ENCODE measurements around the gene KIAA0586. TPM values are rescaled to one million over a fixed set of nuclear protein-coding genes. Genes with fewer than 3 reads are reported as not detected.

Gene KIAA0586
- total and polyA plus RNA-seq, 10 of the 15 experiments (the other 5 are each of a cell fraction or from before 2014, with no cell fraction given), result 7.1 to 27.6 (median 19.1) TPM

GRCh38 chr14:58571769-58572472 lies 144.4 kb downstream of the KIAA0586 start:
- Histone ChIP-seq H4K20me1 (ENCODE audit: control insufficient read depth, insufficient read depth) (no peaks in the 10 kb centered on the region), H3K36me3 (ENCODE audit: control insufficient read depth in 2 of 2, insufficient read depth in 2 of 2, low read length in 1 of 2) (no peaks in the 10 kb centered on the region), H3K27ac (ENCODE audit: control insufficient read depth, insufficient read depth) (no peak overlapping the region), H3K4me3 (no peak overlapping the region), H2AFZ (ENCODE audit: control insufficient read depth, low read depth, low read length) (no peak overlapping the region; the same call in 1 of the 2 replicates), H3K79me2 (ENCODE audit: control insufficient read depth, insufficient read depth, low read length) (no peaks in the 10 kb centered on the region), H3K9me3 (replicated peaks; ENCODE audit: control insufficient read depth, insufficient read depth, low read length) (no peaks in the 10 kb centered on the region), H3K9ac (ENCODE audit: control insufficient read depth, insufficient read depth, low read length) (no peak overlapping the region), H3K4me2 (ENCODE audit: control insufficient read depth, insufficient read depth) (no peak overlapping the region), H3K27me3 (replicated peaks in 1 of 2; ENCODE audit: control insufficient read depth in 2 of 2, insufficient read depth in 2 of 2, low read length in 1 of 2) (no peaks in the 10 kb centered on the region), H3K4me1 (ENCODE audit: control insufficient read depth, insufficient read depth, low read length) (no peaks in the 10 kb centered on the region)
- WGBS (ENCODE audit: insufficient coverage, insufficient replicate concordance, low lambda C conversion rate, missing lambda C conversion rate), result 24% methylated on average over 9 of the region's 9 CpGs
- in situ Hi-C loops (cut with MboI), result no loop called here
- no peak for TF ChIP-seq SIX5 (IDR thresholded peaks at IDR 0.05; ENCODE audit: low read depth, low read length, severe bottlenecking)
- TF ChIP-seq IKZF2 (IDR thresholded peaks at IDR 0.05), result peak; percentile 29 to 51; a peak in 2 of 4 replicates
- peak in 1 of 2 experiments; percentile 39; a peak in 1 of 4 replicates for TF ChIP-seq BHLHE40 (IDR thresholded peaks at IDR 0.05; ENCODE audit: borderline replicate concordance in 1 of 2, low read depth in 2 of 2, low read length in 1 of 2)
- TF ChIP-seq IKZF1 (conservative IDR thresholded peaks at IDR 0.05), result 0 out of 2 replicates have a peak, but pooled peaks have one; percentile 21
- TF ChIP-seq ZNF384 (IDR thresholded peaks at IDR 0.05; ENCODE audit: borderline replicate concordance, low read depth, low read length), result no peak
- no peak for FAIRE-seq
- ChIA-PET SMC1A (ENCODE audit: uncharacterized antibody, unreplicated experiment) (interaction anchor here (0.7 to 1.2 kb wide), 6 partner anchors 11 to 71 kb away, joined by 3 to 4 read pairs (median 3); no protein-coding TSS in a partner anchor), POLR2A (no interaction called here), RAD21 (ENCODE audit: unreplicated experiment) (interaction anchor here (1.1 kb wide), 1 partner anchor 553 kb away, joined by 3 read pairs; no protein-coding TSS in a partner anchor), CTCF (interaction anchor here (0.7 kb wide), 2 partner anchors 605 to 694 kb away, joined by 3 read pairs; no protein-coding TSS in a partner anchor)
- BruUV-seq (replicated peaks), result no TSS peak
- peak; percentile 73 for ATAC-seq
- intact Hi-C loops (cut with micrococcal nuclease; ENCODE audit: unreplicated experiment), result no loop called here
- no peak for DNase-seq (ENCODE audit: low read depth, low spot score)

- Histone ChIP-seq H3K27ac (ENCODE audit: control insufficient read depth, insufficient read depth) (no peak overlapping the region), H3K27me3 (replicated peaks in 1 of 2; ENCODE audit: control insufficient read depth in 2 of 2, insufficient read depth in 2 of 2, low read length in 1 of 2) (no peaks in the 10 kb centered on the region), H3K4me2 (ENCODE audit: control insufficient read depth, insufficient read depth) (no peak overlapping the region), H3K36me3 (ENCODE audit: control insufficient read depth in 2 of 2, insufficient read depth in 2 of 2, low read length in 1 of 2) (no peaks in the 10 kb centered on the region), H3K4me3 (no peak overlapping the region), H3K4me1 (ENCODE audit: control insufficient read depth, insufficient read depth, low read length) (no peaks in the 10 kb centered on the region), H3K9me3 (replicated peaks; ENCODE audit: control insufficient read depth, insufficient read depth, low read length) (no peaks in the 10 kb centered on the region), H3K79me2 (ENCODE audit: control insufficient read depth, insufficient read depth, low read length) (no peaks in the 10 kb centered on the region), H3K9ac (ENCODE audit: control insufficient read depth, insufficient read depth, low read length) (no peak overlapping the region), H4K20me1 (ENCODE audit: control insufficient read depth, insufficient read depth) (no peaks in the 10 kb centered on the region), H2AFZ (ENCODE audit: control insufficient read depth, low read depth, low read length) (no peak overlapping the region)
- ATAC-seq, result peak; percentile 12; the same call in 2 of the 3 replicates
- no TSS peak for BruUV-seq (replicated peaks)
- intact Hi-C loops (cut with micrococcal nuclease; ENCODE audit: unreplicated experiment) (no loop called here), in situ Hi-C loops (cut with MboI) (no loop called here)
- ChIA-PET POLR2A (no interaction called here), CTCF (interaction anchor here (0.7 kb wide), 1 partner anchor 605 kb away, joined by 3 read pairs; no protein-coding TSS in a partner anchor), RAD21 (ENCODE audit: unreplicated experiment) (interaction anchor here (1.1 kb wide), 1 partner anchor 553 kb away, joined by 3 read pairs; no protein-coding TSS in a partner anchor), SMC1A (ENCODE audit: uncharacterized antibody, unreplicated experiment) (interaction anchor here (0.8 to 1.2 kb wide), 5 partner anchors 12 to 71 kb away, joined by 3 to 4 read pairs (median 3); no protein-coding TSS in a partner anchor)
- FAIRE-seq, result no peak
- TF ChIP-seq MTA2 (IDR thresholded peaks at IDR 0.05; ENCODE audit: low read depth), result no peak
- TF ChIP-seq IKZF1 (conservative IDR thresholded peaks at IDR 0.05), result no peak
- no peak for TF ChIP-seq PAX8 (IDR thresholded peaks at IDR 0.05)
- TF ChIP-seq MYB (IDR thresholded peaks at IDR 0.05; ENCODE audit: borderline replicate concordance, low read depth, low read length), result no peak
- TF ChIP-seq SMAD5 (IDR thresholded peaks at IDR 0.05; ENCODE audit: low read depth), result no peak
- no peak for TF ChIP-seq KAT2A (conservative IDR thresholded peaks at IDR 0.05; ENCODE audit: control insufficient read depth, low read depth, low read length)
- no peak for DNase-seq (ENCODE audit: low read depth, low spot score)
- 96% methylated on average over 1 of the region's 1 CpG for WGBS (ENCODE audit: insufficient coverage, insufficient replicate concordance, low lambda C conversion rate, missing lambda C conversion rate)
Measured at GRCh38 chr14:58572473-58572853, 144.9 kb downstream of the KIAA0586 start.

All from GM12878 (cell line).